Activated CD4-positive, alpha-beta T cell treated with anti-CD3 and anti-CD28 coated beads, Interleukin-2, amount 50 U/mL, for 1 hour (primary cell): ENCODE measurements around the gene BIN2.

Experiments
- DNase-seq: peaks from one replicate; pipeline ENCODE4 v3.0.0-alpha.2; 2020

Gene BIN2

GRCh38 chr12:51323966-51324895 lies at the start of gene BIN2:
TSS of gene BIN2 (minus strand) at chr12:51324174. CDS start at chr12:51324102, 72 bp downstream.
- DNase-seq = peak; percentile 53

DNA sequence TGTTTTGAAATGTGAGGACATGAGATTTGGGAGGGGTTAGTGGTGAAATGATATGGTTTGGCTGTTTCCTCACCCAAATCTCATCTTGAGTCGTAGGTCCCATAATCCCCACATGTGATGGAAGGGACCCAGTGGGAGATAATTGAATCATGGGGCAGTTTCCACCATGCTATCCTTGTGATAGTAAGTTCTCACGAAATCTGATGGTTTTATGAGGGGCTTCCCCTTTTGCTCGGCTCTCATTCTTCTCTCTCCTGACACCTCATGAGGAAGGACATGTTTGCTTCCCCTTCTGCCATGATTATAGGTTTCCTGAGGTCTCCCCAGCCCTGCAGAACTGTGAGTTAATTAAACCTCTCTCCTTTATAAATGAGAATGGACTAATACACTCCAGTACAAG lies 49.2 kb upstream of the BIN2 start:
- no peak for DNase-seq

DNA sequence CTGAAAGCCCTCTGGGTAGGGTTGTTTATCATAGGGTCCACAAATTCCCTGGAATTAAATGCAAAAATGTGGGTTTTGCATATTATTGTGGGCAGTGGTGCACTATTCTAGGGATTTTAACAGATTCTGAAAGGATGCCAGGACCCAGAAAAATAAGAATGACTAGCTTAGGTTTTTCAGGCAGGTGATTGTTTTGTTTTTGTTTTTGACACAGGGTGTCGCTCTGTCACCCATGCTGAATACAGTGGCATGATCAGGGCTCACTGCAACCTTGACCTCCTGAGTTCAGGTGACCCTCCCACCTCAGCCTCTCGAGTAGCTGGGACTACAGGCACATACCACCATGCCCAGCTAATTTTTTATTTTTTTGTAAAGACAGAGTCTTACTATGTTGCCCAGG lies 48.0 kb upstream of the BIN2 start:
- DNase-seq = no peak

DNA sequence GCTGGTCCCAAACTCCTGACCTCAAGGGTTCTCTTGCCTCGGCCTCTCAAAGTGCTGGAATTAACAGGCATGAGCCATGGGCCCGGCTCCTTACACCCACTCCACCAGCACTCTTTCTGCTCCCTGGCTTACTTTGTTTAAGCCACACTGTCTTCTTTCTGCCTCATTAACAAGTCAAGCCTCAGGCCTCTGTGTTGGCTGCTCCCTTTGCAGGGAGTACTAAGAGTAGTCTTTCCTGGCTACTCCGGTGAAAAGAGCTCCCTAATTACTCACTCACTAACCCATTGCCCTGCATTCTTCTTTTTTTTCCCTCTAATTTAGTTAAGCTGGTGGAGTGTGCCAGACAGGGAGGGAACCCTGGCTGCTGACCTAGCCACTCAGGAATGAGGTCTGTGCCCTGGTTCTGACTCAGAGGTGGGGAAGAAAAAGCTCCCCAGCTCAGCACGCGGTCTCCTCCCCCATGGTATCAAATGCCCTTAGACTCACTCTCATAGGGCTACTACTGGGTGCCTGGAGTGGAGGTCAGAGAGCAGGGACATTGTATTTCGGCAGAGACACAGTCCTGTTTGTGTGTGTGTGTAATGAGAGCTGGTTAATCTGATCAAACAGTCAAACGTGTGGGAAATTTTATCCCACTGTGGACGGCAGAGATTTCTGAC lies 47.5 kb upstream of the BIN2 start:
- no peak for DNase-seq

- no peak for DNase-seq
These were observed 46.7 kb upstream of the BIN2 start for GRCh38 chr12:51370667-51371066.

- no peak for DNase-seq
These were observed 45.6 kb upstream of the BIN2 start for GRCh38 chr12:51369581-51369980.

GRCh38 chr12:51368640-51369517 lies 44.9 kb upstream of the BIN2 start:
- peak; percentile 86 for DNase-seq

DNA sequence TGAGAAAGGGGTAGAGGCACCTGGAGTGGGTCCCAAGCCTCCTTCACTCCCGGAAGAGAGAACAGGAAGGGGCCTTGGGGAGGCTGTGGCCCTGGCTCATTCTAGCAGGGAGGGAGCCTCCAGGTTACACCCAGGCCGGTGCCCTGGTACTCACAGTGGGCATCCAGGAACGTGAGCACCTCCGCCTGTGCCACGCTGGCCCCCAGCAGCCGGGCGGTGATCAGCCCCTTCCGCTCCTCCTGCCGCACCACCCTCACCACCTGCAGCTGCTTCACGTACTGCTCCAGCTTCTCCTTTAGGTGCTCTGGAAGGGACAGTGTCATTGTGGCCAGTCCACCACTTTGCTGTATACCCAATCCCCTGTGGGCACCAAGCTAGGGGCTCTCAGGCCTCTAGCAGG lies 41.3 kb upstream of the BIN2 start:
- DNase-seq = no peak

DNA sequence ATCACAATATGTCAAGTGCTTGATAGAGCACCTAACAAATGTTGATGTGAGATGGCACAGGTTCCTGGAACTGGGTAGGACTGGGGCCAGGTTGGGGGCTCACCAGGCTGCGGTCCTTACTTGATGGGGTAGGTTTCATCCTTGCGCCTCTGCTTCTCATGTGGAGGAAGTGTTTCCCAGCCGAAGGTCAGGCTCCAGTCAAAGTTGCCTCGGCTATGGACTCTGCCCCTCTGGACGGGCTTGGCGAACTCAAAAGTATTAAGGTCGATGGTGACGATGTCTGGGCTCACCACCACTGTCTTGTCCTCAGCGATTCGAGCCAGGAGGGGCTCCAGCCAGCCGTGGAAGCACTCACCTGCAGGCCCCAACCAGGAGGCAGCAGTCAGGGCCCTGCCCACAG lies 40.0 kb upstream of the BIN2 start:
- no peak for DNase-seq

DNA sequence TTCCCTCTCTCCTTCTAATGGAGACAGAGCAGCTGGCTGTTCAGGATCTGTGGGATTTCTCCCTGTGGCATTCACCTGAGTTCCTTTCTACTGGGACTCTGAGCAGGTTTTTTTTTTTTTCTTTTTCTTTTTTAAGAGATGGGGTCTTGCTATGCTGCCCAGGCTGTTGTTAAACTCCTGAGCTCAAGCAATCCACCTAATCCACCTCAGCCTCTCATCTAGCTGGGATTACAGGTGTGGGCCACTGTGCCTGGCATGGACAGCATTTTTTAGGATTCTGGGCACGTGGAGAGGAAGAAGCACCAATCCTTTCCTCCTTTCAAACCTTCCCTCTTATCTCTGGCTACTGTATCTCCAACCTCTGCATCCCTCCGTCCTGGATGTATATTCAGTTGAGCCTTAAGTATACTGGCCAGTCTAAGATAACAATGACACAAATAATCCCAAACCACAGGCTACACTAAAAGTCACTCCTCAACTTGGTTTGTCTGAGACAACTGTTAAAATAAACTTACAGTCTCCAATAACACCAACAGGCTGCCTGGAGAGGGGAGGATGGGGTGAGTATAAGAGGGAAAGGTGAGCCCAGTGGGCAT lies 38.9 kb upstream of the BIN2 start:
- DNase-seq = no peak

DNA sequence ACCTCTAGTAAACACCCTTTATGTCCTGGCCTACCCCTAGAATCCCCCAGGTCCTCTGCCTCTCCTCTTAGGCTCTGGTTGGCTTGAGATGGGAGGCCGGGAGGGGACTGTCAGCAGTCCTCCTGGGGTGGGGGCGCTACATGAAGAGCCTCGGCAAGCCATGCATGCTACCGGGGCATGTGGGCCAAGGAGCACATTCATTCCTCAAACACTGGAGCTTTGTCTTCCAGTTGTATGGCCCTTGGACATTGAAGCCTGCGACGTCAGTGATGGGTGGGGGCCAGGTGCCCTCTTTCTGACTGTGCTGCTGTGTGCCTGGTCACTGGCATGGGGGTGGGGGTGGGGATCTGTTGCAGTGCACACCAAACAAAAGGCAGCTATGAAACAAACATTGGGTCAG lies 38.3 kb upstream of the BIN2 start:
- DNase-seq = no peak

GRCh38 chr12:51361161-51362016 lies 37.4 kb upstream of the BIN2 start:
- DNase-seq = no peak

- DNase-seq = no peak
These were observed 36.3 kb upstream of the BIN2 start for GRCh38 chr12:51360315-51360714.

- no peak for DNase-seq
These were observed 35.9 kb upstream of the BIN2 start for GRCh38 chr12:51359851-51360250.

GRCh38 chr12:51358496-51358895 lies 34.5 kb upstream of the BIN2 start:
- no peak for DNase-seq

- no peak for DNase-seq
These were observed 33.5 kb upstream of the BIN2 start for GRCh38 chr12:51357374-51358047.

GRCh38 chr12:51351913-51352532 lies 28.0 kb upstream of the BIN2 start:
- DNase-seq = peak; percentile 44

DNA sequence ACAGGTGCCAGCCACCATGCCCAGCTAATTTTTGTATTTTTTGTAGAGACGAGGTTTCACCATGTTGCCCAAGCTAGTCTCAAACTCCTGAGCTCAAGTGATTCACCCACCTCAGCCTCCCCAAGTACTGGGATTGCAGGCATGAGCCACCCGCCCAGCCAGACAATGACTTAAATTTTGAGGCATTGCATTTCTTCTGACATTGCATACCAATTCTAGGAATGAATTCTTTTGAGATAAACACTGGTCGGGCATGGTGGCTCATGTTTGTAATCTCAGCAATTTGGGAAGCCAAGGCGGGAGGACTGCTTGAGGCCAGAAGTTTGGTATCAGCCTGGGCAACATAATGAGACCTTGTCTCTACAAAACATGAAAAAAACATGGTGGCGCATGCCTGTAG lies 25.1 kb upstream of the BIN2 start:
- no peak for DNase-seq

GRCh38 chr12:51348116-51348515 lies 24.1 kb upstream of the BIN2 start:
- DNase-seq = no peak

DNA sequence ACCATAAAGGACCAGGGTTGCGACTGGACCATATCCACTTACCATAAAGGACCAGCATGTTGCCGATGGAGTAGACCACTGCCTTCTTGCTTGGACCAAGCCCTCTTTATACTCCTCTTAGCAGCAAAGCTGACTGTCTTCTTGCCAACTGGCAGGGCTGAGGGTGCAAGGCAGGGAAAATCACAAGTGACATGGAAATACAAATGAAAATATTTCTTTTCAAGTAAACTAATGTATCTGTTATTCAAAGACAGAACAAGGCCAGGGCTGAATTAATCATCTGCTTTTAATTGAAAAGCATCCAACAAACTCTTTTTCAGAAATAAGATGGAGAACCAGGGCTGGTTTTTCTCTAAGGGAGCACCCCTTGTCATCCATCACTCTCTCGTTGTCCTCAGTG lies 22.6 kb upstream of the BIN2 start, which contains the start of gene CELA1:
CELA1 (minus strand) TSS at position 99 of the 400 bp plus-strand sequence; CDS start at position 58, 41 bp downstream.
- DNase-seq = no peak

DNA sequence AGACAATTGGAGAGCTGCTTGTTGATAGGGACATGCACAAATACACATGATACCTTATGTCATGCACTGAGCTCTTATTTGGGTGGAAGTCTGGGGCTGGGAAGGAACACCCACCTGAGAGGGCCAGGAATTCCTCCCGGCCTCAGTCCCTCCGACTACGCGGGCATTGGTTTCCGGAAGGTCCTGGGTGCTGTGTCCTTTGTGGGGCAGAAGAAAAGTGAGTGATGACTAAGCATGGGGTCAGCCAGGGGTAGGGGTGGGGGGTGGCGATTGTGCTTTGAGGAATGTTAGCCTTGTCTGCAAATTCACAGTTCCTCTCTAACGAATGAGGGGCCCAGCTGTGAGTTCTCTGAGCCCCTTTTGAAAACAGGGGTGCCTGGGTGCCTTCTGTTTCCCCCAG lies 21.7 kb upstream of the BIN2 start:
- DNase-seq = no peak
